Brain microvascular endothelial cell (primary cell): ENCODE results near the gene RXRA.

Experiments used
- DNase-seq: peaks from one replicate; pipeline ENCODE4 v3.0.0-alpha.2; 2020
- H3K27ac ChIP-seq: fragments of 250-450 bp; sonication (Bioruptor Pico); 2 replicates; pipeline ENCODE4 v1.5.1; 2020; ENCODE audit warnings: mild to moderate bottlenecking, moderate library complexity
- H3K27me3 ChIP-seq: fragments of 250-450 bp; sonication (Bioruptor Pico); replicated peaks from 2 replicates; pipeline ENCODE4 v1.5.1; 2020; ENCODE audit warnings: mild to moderate bottlenecking
- H3K36me3 ChIP-seq: fragments of 250-450 bp; sonication (Bioruptor Pico); replicated peaks from 2 replicates; pipeline ENCODE4 v1.5.1; 2020; ENCODE audit warnings: mild to moderate bottlenecking
- H3K4me3 ChIP-seq: 2 replicates; pipeline ENCODE4 v1.5.1; 2011; ENCODE audit warnings: low read depth, mild to moderate bottlenecking, control low read depth, low read length, moderate library complexity
- CTCF ChIP-seq: IDR thresholded peaks from 2 replicates; pipeline ENCODE4 v1.5.1; 2011; ENCODE audit warnings: low read depth, mild to moderate bottlenecking, moderate library complexity, low read length, control low read depth, inconsistent platforms; ENCODE audit errors: missing control alignments
- in situ Hi-C: cut with HindIII; loops from 2 replicates; pipeline ENCODE4 v1.10.0; 2017; ENCODE audit warnings: low sequenced_read_pairs, low pct_ligation_motif_present

RXRA gene

GRCh38 chr9:134442486-134443173 lies 116.4 kb downstream of the RXRA start:
- H3K27ac ChIP-seq: no peak overlapping the region
- in situ Hi-C loops: loop anchor here (10.0 kb wide), 1 partner anchor 268 kb away; no protein-coding TSS in a partner anchor
- no peak overlapping the region for H3K4me3 ChIP-seq
- TF ChIP-seq CTCF: no peak
- H3K27me3 ChIP-seq: no peaks in the 10 kb centered on the region
- H3K36me3 ChIP-seq: no peaks in the 10 kb centered on the region
- no peak for DNase-seq

GRCh38 chr9:134443174-134444037 lies 117.2 kb downstream of the RXRA start:
- Histone ChIP-seq H3K36me3 (no peaks in the 10 kb centered on the region), H3K4me3 (no peak overlapping the region), H3K27ac (no peak overlapping the region), H3K27me3 (no peaks in the 10 kb centered on the region)
- in situ Hi-C loops: loop anchor here (10.0 kb wide), 1 partner anchor 269 kb away; no protein-coding TSS in a partner anchor
- peak; percentile 65 for DNase-seq
- TF ChIP-seq CTCF: peak; percentile 98

GRCh38 chr9:134444038-134444315 lies 117.7 kb downstream of the RXRA start:
- Histone ChIP-seq H3K27me3 (no peaks in the 10 kb centered on the region), H3K36me3 (no peaks in the 10 kb centered on the region), H3K27ac (no peak overlapping the region), H3K4me3 (no peak overlapping the region)
- no peak for DNase-seq
- in situ Hi-C loops: loop anchor here (10.0 kb wide), 1 partner anchor 269 kb away; no protein-coding TSS in a partner anchor
- no peak for TF ChIP-seq CTCF

- Histone ChIP-seq H3K4me3 (no peak overlapping the region), H3K27ac (no peak overlapping the region), H3K27me3 (no peaks in the 10 kb centered on the region), H3K36me3 (no peaks in the 10 kb centered on the region)
- no peak for TF ChIP-seq CTCF
- in situ Hi-C loops: loop anchor here (10.0 kb wide), 1 partner anchor 270 kb away; no protein-coding TSS in a partner anchor
- no peak for DNase-seq
Measured at GRCh38 chr9:134445000-134445399, 118.7 kb downstream of the RXRA start.

GRCh38 chr9:134449180-134449916 lies 123.1 kb downstream of the RXRA start:
- H3K27me3 ChIP-seq: no peaks in the 10 kb centered on the region
- H3K36me3 ChIP-seq: no peaks in the 10 kb centered on the region
- DNase-seq: peak; percentile 92
- no peak overlapping the region for H3K4me3 ChIP-seq
- peak; percentile 94 for TF ChIP-seq CTCF
- in situ Hi-C loops: loop anchor here (10.0 kb wide), 1 partner anchor 275 kb away; no protein-coding TSS in a partner anchor
- H3K27ac ChIP-seq: no peak overlapping the region
